OCI-LY3 (cell line): ENCODE results near the gene TRAPPC4.

Experiments
- EZH2phosphoT487 ChIP-seq: fragments of 200-600 bp; shearing (Covaris generic); IDR thresholded peaks from 2 replicates; pipeline ENCODE4 v1.6.1; 2018; ENCODE audit warnings: antibody characterized with exemption, mixed run types, low read depth
- TF ChIP-seq, protein P1 (sequence below): fragments of 200-600, 300-600 bp; sonication (generic); IDR thresholded peaks from 2 replicates; pipeline ENCODE4 v1.5.1; 2014; ENCODE audit warnings: antibody characterized with exemption, low read length, low read depth

DNA sequence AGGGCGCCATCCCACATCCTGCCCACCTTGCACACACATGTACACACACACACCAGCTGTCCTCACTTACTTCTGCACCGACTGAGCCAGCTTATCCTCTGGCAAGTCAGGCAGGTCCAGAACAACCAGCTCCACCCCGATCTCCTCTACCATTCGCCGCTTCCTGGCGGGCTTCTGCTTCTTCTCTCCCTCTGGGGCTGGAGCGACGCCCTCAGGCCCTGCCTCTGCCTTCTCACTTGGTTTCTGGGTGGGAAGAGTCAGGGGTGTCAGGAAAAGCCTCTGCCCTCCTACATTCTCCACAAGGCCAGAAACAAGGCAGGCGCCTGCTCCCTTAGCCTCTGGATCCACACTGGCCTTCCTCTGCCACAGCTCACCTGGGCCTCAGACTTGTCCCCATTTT is 30.1 kb downstream of the TRAPPC4 start:
- TF ChIP-seq, protein P1, sequence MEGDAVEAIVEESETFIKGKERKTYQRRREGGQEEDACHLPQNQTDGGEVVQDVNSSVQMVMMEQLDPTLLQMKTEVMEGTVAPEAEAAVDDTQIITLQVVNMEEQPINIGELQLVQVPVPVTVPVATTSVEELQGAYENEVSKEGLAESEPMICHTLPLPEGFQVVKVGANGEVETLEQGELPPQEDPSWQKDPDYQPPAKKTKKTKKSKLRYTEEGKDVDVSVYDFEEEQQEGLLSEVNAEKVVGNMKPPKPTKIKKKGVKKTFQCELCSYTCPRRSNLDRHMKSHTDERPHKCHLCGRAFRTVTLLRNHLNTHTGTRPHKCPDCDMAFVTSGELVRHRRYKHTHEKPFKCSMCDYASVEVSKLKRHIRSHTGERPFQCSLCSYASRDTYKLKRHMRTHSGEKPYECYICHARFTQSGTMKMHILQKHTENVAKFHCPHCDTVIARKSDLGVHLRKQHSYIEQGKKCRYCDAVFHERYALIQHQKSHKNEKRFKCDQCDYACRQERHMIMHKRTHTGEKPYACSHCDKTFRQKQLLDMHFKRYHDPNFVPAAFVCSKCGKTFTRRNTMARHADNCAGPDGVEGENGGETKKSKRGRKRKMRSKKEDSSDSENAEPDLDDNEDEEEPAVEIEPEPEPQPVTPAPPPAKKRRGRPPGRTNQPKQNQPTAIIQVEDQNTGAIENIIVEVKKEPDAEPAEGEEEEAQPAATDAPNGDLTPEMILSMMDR = no peak
- TF ChIP-seq EZH2phosphoT487 = no peak
